Mucosa of stomach (tissue), 1 donor: ENCODE data around the gene DSG2.
A peak's percentile ranks its signal among the peaks of the same experiment; 100 is the strongest.
"Not testable (repeated sequence)": the region's sequence is repeated elsewhere in the genome, so short reads cannot be mapped to it uniquely, and the experiment has no call there.

Experiments used
- H3K27me3 ChIP-seq: one replicate; pipeline ENCODE4 v1.7.0; 2013; ENCODE audit warnings: mild to moderate bottlenecking, low read length; ENCODE audit not compliant: control insufficient read depth, insufficient read depth
- H3K36me3 ChIP-seq: one replicate; pipeline ENCODE4 v1.7.0; 2013; ENCODE audit warnings: low read length; ENCODE audit not compliant: control insufficient read depth, insufficient read depth
- H3K4me1 ChIP-seq: one replicate; pipeline ENCODE4 v1.7.0; 2013; ENCODE audit warnings: mild to moderate bottlenecking, low read length; ENCODE audit not compliant: control insufficient read depth, insufficient read depth
- H3K4me3 ChIP-seq: one replicate; pipeline ENCODE4 v1.7.0; 2013; ENCODE audit warnings: low read length
- H3K9ac ChIP-seq: one replicate; pipeline ENCODE4 v1.7.0; 2013; ENCODE audit warnings: mild to moderate bottlenecking, low read length, moderate library complexity
- H3K9me3 ChIP-seq: one replicate; pipeline ENCODE4 v1.7.0; 2013; ENCODE audit warnings: mild to moderate bottlenecking, low read length, moderate library complexity; ENCODE audit not compliant: control insufficient read depth
- donor health status: Pancreatic carcinoma.

DSG2 gene

GRCh38 chr18:31490387-31490786, 7.6 kb upstream of the DSG2 start:
- H3K4me1 ChIP-seq, result peaks cover 13% of the 10 kb centered on the region
- H3K4me3 ChIP-seq, result no peak overlapping the region
- H3K27me3 ChIP-seq, result no peaks in the 10 kb centered on the region
- H3K36me3 ChIP-seq, result no peaks in the 10 kb centered on the region
- no peak overlapping the region for H3K9ac ChIP-seq
- no peaks in the 10 kb centered on the region for H3K9me3 ChIP-seq

- Histone ChIP-seq H3K9me3 (no peaks in the 10 kb centered on the region), H3K4me3 (no peak overlapping the region), H3K36me3 (no peaks in the 10 kb centered on the region), H3K27me3 (no peaks in the 10 kb centered on the region), H3K9ac (no peak overlapping the region), H3K4me1 (peaks cover 13% of the 10 kb centered on the region)
Observed at GRCh38 chr18:31490833-31491232, 7.1 kb upstream of the DSG2 start.

- Histone ChIP-seq H3K4me3 (no peak overlapping the region), H3K4me1 (peaks cover 13% of the 10 kb centered on the region)
Observed at GRCh38 chr18:31491586-31491985, 6.4 kb upstream of the DSG2 start.

DNA sequence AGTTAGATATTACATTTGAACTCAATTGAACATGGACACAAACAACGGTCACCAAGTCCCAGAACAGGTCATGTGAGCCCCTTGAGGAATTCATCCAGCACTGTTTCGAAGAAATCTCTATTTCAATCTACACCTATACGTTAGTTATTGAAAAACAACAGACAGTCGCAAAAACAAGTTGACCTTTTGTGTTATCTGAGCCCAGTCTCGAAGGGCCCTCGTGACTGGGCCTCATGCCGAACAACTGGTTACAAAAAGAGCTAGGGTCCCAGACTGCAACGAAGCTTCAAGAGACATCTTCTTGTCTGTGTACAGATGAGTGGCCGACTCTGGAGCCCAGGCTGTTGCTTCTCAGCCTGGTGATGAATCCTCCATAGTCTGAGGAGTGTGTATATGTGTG, 5.3 kb upstream of the DSG2 start:
- H3K4me3 ChIP-seq, result no peak overlapping the region
- no peak overlapping the region for H3K9ac ChIP-seq
- no peaks in the 10 kb centered on the region for H3K9me3 ChIP-seq
- no peaks in the 10 kb centered on the region for H3K36me3 ChIP-seq
- peaks cover 13% of the 10 kb centered on the region for H3K4me1 ChIP-seq
- no peaks in the 10 kb centered on the region for H3K27me3 ChIP-seq

More at GRCh38 chr18:31491586-31491985, 6.4 kb upstream of the DSG2 start:
- H3K27me3 ChIP-seq, result no peaks in the 10 kb centered on the region
- H3K9me3 ChIP-seq, result no peaks in the 10 kb centered on the region
- no peak overlapping the region for H3K9ac ChIP-seq
- H3K36me3 ChIP-seq, result no peaks in the 10 kb centered on the region

- Histone ChIP-seq H3K27me3 (no peaks in the 10 kb centered on the region), H3K9ac (no peak overlapping the region), H3K9me3 (no peaks in the 10 kb centered on the region), H3K4me3 (no peak overlapping the region), H3K36me3 (no peaks in the 10 kb centered on the region), H3K4me1 (peaks cover 13% of the 10 kb centered on the region)
Observed at GRCh38 chr18:31493171-31493570, 4.8 kb upstream of the DSG2 start.

DNA sequence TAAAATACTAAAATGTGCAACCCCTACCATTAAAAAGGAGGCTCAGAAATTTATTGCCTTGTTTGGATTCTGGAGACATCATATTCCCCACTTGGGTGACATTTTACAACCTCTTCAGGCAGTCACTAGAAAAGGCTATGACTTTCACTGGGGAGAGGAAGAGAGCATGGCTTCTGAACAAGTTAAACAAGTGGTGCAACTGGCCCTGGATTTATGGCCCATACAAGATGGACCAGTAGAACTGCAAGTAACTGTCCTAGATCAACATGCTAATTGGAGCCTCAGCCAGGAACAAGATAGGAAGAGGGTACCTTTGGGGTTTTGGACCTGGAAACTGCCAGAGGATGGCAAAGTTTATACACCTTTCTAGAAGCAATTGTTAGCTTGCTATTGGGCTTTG, 4.0 kb upstream of the DSG2 start:
- no peak overlapping the region for H3K9ac ChIP-seq
- H3K36me3 ChIP-seq, result no peaks in the 10 kb centered on the region
- peaks cover 13% of the 10 kb centered on the region for H3K4me1 ChIP-seq
- H3K27me3 ChIP-seq, result no peaks in the 10 kb centered on the region
- H3K9me3 ChIP-seq, result no peaks in the 10 kb centered on the region
- H3K4me3 ChIP-seq, result no peak overlapping the region

- H3K9ac ChIP-seq, H3K4me3 ChIP-seq, H3K36me3 ChIP-seq, H3K27me3 ChIP-seq, H3K9me3 ChIP-seq: not testable (repeated sequence)
- H3K4me1 ChIP-seq, result peaks cover 19% of the 10 kb centered on the region
Observed at GRCh38 chr18:31494705-31495244, 3.2 kb upstream of the DSG2 start.

DNA sequence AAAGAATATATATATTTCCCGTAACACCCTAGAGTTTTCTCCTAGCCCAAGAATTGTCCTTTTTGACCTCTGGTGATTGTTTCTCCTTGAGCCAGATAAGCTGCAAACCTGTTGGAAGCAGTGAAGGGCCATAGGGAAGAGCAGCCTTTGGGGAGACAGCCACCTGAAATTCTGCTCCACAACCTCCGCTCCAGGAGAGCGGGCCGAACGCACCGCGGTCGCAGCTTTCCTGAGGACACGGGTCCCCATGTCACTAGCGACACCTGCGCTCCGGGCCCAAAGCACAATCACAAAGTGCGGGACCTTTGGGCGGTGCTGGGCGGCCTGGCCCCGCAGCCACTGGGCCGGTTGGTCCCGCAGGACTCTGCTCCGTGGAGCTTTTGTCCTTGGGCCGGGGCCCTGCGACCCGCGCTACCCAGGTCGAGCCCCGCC, 557 bp upstream of the DSG2 start:
- H3K9ac ChIP-seq, result peak overlapping the region; percentile 91
- H3K27me3 ChIP-seq, result no peaks in the 10 kb centered on the region
- no peaks in the 10 kb centered on the region for H3K9me3 ChIP-seq
- H3K4me1 ChIP-seq, result peaks cover 17% of the 10 kb centered on the region
- H3K36me3 ChIP-seq, result no peaks in the 10 kb centered on the region
- peak overlapping the region; percentile 47 for H3K4me3 ChIP-seq

GRCh38 chr18:31498574-31499524, 872 bp downstream of the DSG2 start:
- Histone ChIP-seq H3K27me3 (no peaks in the 10 kb centered on the region), H3K4me1 (peaks cover 17% of the 10 kb centered on the region), H3K9me3 (no peaks in the 10 kb centered on the region), H3K4me3 (peak overlapping the region; percentile 37), H3K36me3 (no peaks in the 10 kb centered on the region), H3K9ac (peak overlapping the region; percentile 91)

DNA sequence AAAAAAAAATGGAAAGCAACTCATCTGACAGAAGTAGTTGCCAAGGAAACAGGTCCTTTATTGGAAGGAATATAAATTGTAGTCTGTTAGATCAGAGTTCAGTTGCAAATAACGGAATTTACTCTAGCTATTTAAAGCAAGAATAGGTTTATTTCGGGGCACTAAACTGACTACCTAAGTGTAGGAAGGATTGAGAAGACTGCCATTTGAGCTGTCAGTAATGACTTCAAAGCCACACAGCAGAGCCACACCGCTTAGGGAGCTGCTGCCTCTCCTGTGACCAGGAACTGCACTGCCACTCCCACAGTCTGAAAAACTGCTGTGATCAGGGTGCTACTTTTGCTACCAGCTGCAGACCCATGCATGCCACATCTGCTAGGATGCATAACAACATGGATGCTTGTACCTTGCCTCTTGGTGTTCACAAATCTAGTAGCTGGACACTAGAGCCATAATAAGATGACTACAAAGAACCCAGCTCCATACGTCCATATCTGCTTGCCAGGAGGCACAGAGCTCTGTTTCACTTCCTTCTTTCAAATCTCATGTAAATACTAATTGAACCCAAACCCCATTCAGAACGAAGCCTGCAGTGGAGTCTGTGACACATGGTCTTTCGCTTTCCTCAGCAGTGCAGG, 2.2 kb downstream of the DSG2 start:
- Histone ChIP-seq H3K36me3 (no peaks in the 10 kb centered on the region), H3K9ac (no peak overlapping the region), H3K4me3 (no peak overlapping the region), H3K27me3 (no peaks in the 10 kb centered on the region), H3K4me1 (peaks cover 22% of the 10 kb centered on the region), H3K9me3 (no peaks in the 10 kb centered on the region)

DNA sequence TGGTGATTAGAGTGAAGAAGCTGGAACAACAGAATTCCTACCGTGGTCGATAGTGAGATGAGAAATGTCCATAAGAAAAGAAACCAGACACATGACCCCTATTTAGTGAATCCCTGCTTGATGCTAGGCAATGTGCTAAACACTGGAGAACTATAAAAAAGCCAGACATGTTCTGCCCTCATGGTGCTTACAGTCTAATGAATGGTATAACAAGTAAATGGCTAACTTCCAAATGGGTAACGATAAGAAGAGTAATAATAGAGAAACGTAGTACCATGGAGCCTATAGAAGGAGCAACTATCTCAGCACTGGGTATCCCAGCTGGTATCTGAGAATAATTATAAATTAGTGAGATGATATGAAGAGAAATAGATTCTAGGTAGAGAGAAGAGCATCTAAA, 5.0 kb downstream of the DSG2 start:
- peaks cover 24% of the 10 kb centered on the region for H3K4me1 ChIP-seq
- no peaks in the 10 kb centered on the region for H3K9me3 ChIP-seq
- H3K36me3 ChIP-seq, result no peaks in the 10 kb centered on the region
- H3K27me3 ChIP-seq, result no peaks in the 10 kb centered on the region
- no peak overlapping the region for H3K4me3 ChIP-seq
- H3K9ac ChIP-seq, result no peak overlapping the region

GRCh38 chr18:31504455-31505147, 6.6 kb downstream of the DSG2 start:
- Histone ChIP-seq H3K4me3 (no peak overlapping the region), H3K36me3 (no peaks in the 10 kb centered on the region), H3K27me3 (no peaks in the 10 kb centered on the region), H3K9me3 (no peaks in the 10 kb centered on the region), H3K9ac (no peak overlapping the region), H3K4me1 (peaks cover 23% of the 10 kb centered on the region)
